ENCODE results near the gene TMEM209. TPM values are rescaled to one million over a fixed set of nuclear protein-coding genes. Genes with fewer than 3 reads are reported as not detected.
"Not testable (repeated sequence)": the region's sequence is repeated elsewhere in the genome, so short reads cannot be mapped to it uniquely, and the experiment has no call there.

TMEM209 gene
- total and polyA plus RNA-seq, 4 donors, result 4.5 to 10.1 (median 9.0) TPM

DNA sequence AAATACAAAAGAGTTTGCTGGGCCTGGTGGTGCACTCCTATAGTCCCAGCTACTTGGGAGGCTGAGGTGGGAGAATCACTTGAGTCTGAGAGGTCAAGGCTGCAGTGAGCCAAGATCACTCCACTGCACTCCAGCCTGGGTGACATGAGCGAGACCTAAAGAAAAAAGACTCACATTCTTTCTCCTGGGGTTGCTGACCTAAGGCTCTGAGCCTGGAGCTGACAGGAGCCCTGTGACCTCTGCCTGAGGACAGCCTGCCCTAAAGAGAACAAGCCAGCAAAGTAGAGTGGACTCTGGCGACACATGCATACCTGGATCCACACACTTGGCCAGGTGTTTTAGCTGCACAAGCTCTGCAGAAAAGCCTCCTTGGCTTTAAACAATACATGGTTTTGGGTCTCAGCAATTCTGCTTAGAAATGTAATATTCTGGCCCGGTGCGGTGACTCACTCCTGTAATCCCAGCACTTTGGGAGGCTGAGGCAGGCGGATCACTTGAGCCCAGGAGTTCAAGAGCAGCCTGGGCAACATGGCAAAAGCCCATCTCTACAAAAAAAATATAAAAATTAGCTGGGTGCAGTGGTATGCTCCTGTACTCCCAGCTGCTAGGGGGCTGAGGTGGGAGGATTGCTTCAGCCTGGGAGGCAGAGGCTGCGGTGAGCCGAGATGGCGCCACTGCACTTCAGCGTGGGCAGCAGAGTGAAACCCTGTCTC lies 58.4 kb downstream of the TMEM209 start:
- WGBS, result 93% methylated on average over 9 of the region's 9 CpGs

DNA sequence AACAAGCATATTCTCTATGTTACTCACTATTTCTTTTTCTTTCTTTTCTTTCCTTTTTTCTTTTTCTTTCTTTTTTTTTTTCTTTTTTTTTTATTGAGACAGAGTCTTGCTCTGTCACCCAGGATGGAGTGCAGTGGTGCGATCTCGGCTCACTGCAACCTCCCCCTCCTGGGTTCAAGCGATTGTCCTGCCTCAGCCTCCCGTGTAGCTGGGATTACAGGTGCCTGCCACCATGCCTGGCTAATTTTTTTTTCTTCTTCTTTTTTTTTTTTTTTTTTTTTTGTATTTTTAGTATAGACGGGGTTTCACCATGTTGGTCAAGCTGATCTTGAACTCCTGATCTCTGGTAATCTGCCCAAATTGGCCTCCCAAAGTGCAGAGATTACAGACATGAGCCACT lies 59.1 kb downstream of the TMEM209 start:
- H3K27me3 ChIP-seq (ENCODE audit: control insufficient read depth in 4 of 4, insufficient read depth in 4 of 4, low read length in 3 of 4); H3K4me3 ChIP-seq (ENCODE audit: low read depth in 1 of 3, low read length in 3 of 3); DNase-seq (ENCODE audit: low spot score); H3K27ac ChIP-seq (ENCODE audit: low read depth in 1 of 2, low read length in 2 of 2); H3K9ac ChIP-seq (ENCODE audit: low read depth in 1 of 2, low read length in 2 of 2); H3K4me1 ChIP-seq (ENCODE audit: control insufficient read depth in 4 of 4, insufficient read depth in 4 of 4, low read length in 3 of 4); H3K36me3 ChIP-seq (ENCODE audit: control insufficient read depth in 4 of 4, insufficient read depth in 3 of 4, low read depth in 1 of 4, low read length in 3 of 4); H3K9me3 ChIP-seq (ENCODE audit: control insufficient read depth in 4 of 4, low read length in 3 of 4): not testable (repeated sequence)
- 90% methylated on average over 5 of the region's 5 CpGs for WGBS

More for the DNA sequence above, 58.4 kb downstream of the TMEM209 start:
- H3K4me1 ChIP-seq (ENCODE audit: control insufficient read depth in 4 of 4, insufficient read depth in 4 of 4, low read length in 3 of 4), result peaks cover 0 to 2% (median 0%) of the 10 kb centered on the region in 4 donors
- no peak overlapping the region for H3K4me3 ChIP-seq (ENCODE audit: low read depth in 1 of 3, low read length in 3 of 3)
- DNase-seq (ENCODE audit: low spot score), result no peak
- H3K36me3 ChIP-seq (ENCODE audit: control insufficient read depth in 4 of 4, insufficient read depth in 3 of 4, low read depth in 1 of 4, low read length in 3 of 4), result no peaks in the 10 kb centered on the region
- H3K9ac ChIP-seq (ENCODE audit: low read depth in 1 of 2, low read length in 2 of 2), result no peak overlapping the region
- H3K27ac ChIP-seq (ENCODE audit: low read depth in 1 of 2, low read length in 2 of 2), result no peak overlapping the region
- no peaks in the 10 kb centered on the region for H3K9me3 ChIP-seq (ENCODE audit: control insufficient read depth in 4 of 4, low read length in 3 of 4)
- no peaks in the 10 kb centered on the region for H3K27me3 ChIP-seq (ENCODE audit: control insufficient read depth in 4 of 4, insufficient read depth in 4 of 4, low read length in 3 of 4)
- TF ChIP-seq FOXA1 (IDR thresholded peaks at IDR 0.05) (no peak), RAD21 (IDR thresholded peaks at IDR 0.05) (no peak), RXRA (IDR thresholded peaks at IDR 0.05) (no peak), NR2F2 (IDR thresholded peaks at IDR 0.05) (no peak), HNF4G (IDR thresholded peaks at IDR 0.05) (no peak), GABPA (IDR thresholded peaks at IDR 0.05 in 1 of 2, conservative IDR thresholded peaks at IDR 0.05 in 1 of 2) (no peak), HNF4A (conservative IDR thresholded peaks at IDR 0.05) (no peak), TAF1 (conservative IDR thresholded peaks at IDR 0.05) (no peak), JUND (IDR thresholded peaks at IDR 0.05) (no peak), SP1 (IDR thresholded peaks at IDR 0.05) (no peak)
- TF ChIP-seq, protein P1, sequence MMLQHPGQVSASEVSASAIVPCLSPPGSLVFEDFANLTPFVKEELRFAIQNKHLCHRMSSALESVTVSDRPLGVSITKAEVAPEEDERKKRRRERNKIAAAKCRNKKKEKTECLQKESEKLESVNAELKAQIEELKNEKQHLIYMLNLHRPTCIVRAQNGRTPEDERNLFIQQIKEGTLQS (IDR thresholded peaks at IDR 0.05), result no peak
- TF ChIP-seq, protein P2, sequence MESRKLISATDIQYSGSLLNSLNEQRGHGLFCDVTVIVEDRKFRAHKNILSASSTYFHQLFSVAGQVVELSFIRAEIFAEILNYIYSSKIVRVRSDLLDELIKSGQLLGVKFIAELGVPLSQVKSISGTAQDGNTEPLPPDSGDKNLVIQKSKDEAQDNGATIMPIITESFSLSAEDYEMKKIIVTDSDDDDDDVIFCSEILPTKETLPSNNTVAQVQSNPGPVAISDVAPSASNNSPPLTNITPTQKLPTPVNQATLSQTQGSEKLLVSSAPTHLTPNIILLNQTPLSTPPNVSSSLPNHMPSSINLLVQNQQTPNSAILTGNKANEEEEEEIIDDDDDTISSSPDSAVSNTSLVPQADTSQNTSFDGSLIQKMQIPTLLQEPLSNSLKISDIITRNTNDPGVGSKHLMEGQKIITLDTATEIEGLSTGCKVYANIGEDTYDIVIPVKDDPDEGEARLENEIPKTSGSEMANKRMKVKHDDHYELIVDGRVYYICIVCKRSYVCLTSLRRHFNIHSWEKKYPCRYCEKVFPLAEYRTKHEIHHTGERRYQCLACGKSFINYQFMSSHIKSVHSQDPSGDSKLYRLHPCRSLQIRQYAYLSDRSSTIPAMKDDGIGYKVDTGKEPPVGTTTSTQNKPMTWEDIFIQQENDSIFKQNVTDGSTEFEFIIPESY (IDR thresholded peaks at IDR 0.05), result no peak
- TF ChIP-seq, protein P3, sequence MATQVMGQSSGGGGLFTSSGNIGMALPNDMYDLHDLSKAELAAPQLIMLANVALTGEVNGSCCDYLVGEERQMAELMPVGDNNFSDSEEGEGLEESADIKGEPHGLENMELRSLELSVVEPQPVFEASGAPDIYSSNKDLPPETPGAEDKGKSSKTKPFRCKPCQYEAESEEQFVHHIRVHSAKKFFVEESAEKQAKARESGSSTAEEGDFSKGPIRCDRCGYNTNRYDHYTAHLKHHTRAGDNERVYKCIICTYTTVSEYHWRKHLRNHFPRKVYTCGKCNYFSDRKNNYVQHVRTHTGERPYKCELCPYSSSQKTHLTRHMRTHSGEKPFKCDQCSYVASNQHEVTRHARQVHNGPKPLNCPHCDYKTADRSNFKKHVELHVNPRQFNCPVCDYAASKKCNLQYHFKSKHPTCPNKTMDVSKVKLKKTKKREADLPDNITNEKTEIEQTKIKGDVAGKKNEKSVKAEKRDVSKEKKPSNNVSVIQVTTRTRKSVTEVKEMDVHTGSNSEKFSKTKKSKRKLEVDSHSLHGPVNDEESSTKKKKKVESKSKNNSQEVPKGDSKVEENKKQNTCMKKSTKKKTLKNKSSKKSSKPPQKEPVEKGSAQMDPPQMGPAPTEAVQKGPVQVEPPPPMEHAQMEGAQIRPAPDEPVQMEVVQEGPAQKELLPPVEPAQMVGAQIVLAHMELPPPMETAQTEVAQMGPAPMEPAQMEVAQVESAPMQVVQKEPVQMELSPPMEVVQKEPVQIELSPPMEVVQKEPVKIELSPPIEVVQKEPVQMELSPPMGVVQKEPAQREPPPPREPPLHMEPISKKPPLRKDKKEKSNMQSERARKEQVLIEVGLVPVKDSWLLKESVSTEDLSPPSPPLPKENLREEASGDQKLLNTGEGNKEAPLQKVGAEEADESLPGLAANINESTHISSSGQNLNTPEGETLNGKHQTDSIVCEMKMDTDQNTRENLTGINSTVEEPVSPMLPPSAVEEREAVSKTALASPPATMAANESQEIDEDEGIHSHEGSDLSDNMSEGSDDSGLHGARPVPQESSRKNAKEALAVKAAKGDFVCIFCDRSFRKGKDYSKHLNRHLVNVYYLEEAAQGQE (IDR thresholded peaks at IDR 0.05), result no peak
